Stimulated activated CD8-positive, alpha-beta memory T cell treated with anti-CD3 and anti-CD28 coated beads, Interleukin-7, amount 100 ng/mL, for 48 hours (primary cell): ENCODE data around the gene PPP4R3A.
"Not testable (repeated sequence)": the region's sequence is repeated elsewhere in the genome, so short reads cannot be mapped to it uniquely, and the experiment has no call there.

Experiments used
- DNase-seq, 2 donors: peaks; one replicate each; pipeline ENCODE4 v3.0.0-alpha.2; 2020; ENCODE audit warnings: low read depth in 1 of 2; ENCODE audit errors: extremely low read depth in 1 of 2

The PPP4R3A gene

GRCh38 chr14:91410771-91411536 is 99.2 kb downstream of the PPP4R3A start:
- no peak for DNase-seq

DNA sequence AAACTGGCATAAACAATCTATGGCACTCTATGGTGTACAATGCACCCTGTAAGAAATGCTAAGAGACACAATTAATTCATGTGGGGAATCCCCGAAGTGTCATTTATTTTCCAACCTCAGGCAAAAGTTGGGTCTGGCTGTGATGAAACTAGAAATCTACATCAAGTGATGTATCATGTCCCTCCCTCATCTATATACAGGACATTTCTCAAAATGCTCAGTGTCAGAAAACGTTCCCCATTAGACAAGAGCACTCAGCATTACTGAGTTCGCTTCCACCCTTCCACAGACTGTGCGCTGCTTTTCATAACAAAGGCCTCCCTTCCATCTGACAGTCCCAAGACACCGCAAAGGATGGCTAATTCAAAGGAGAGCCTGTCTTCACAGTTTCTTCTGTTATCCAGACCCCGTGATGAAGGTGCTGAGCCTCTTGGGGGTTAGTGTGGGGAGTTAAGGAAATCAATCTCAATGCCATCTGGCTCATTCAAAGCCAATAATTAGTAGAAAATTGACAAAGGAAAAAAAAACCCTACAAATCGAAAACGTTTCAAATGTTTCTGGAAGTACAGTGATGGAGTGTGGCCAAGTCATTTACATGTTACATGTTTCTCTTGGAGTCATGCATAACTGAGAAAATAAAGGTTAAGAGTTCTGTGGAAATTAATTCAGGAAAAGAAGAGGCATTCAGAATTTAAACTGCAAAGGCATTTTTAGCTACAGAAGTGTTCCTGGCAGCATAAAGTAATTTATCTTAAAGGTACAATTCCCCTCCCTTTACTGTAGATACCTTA is 100.0 kb downstream of the PPP4R3A start:
- DNase-seq = no peak

DNA sequence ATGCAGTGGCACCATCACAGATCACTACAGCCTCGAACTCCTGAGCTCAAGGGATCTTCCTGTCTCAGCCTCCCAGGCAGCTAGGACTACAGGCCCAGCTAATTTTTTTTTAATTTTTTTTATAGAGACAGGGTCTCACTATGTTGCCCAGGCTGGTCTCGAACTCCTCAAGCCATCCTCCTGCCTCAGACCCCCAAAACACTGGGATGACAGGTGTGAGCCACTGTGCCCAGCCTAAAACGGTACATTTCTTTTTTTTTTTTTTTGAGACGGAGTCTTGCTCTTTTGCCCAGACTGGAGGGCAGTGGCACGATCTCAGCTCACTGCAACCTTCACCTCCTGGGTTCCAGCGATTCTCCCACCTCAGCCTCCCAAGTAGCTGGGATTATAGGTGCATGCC is 100.9 kb downstream of the PPP4R3A start:
- DNase-seq = not testable (repeated sequence)
